K562 (cell line): ENCODE results near the gene SORCS2. TPM values are rescaled to one million over a fixed set of nuclear protein-coding genes. Genes with fewer than 3 reads are reported as not detected.
A peak's percentile ranks its signal among the peaks of the same experiment; 100 is the strongest.

Source experiments
- ATAC-seq: fragments of 200-7000 bp; cut with Tn5 transposase; 3 replicates; pipeline ENCODE4 v1.9.1; 2020; ENCODE audit warnings: moderate library complexity
- BruUV-seq: library from RNA; stranded (reverse); fragments of 400-500 nt; replicated peaks from 2 replicates; lab custom pipeline; 2021; lab: Mats Ljungman, UMichigan
- CTCF ChIA-PET: fragments of 300-600 bp; formaldehyde crosslinking; extraction: SDS; loops from one replicate; lab custom pipeline; 2021; ENCODE audit warnings: low intra/inter-chr PET ratio; lab: Yijun Ruan, JAX
- POLR2A ChIA-PET: fragments of 300-600, 350-650 bp; sonication (Branson Sonifier 250); formaldehyde crosslinking; extraction: SDS; loops from one replicate; lab custom pipeline; 2021; ENCODE audit warnings: antibody characterized with exemption, inconsistent platforms; lab: Yijun Ruan, JAX
- DNase-seq, 4 experiments: peaks; one replicate each; pipeline versions ENCODE4 v3.0.0 to v3.0.0-alpha.2; 2011 to 2018; ENCODE audit warnings: low spot score in 3 of 4, mixed read lengths in 3 of 4; ENCODE audit errors: extremely low read depth in 1 of 4
- FAIRE-seq: peaks from 2 replicates; lab custom pipeline; 2011; peaks lifted over from hg19 to GRCh38; lab: Jason Lieb, UNC
- H2AFZ ChIP-seq: 2 replicates; pipeline ENCODE4 v1.6.0; 2011; ENCODE audit warnings: low read depth, low read length, control low read depth, inconsistent platforms
- H3K27ac ChIP-seq: fragments of 200-600 bp; 3 replicates; pipeline ENCODE4 v1.8.0; 2011; ENCODE audit warnings: low read depth, mild to moderate bottlenecking, control low read depth, inconsistent platforms, low read length, moderate library complexity, mixed read lengths; ENCODE audit errors: extremely low read depth
- H3K27me3 ChIP-seq, 2 experiments: fragments of 300-600 bp in 1 of 2; 2 replicates in 1 of 2; 3 replicates in 1 of 2; pipeline versions ENCODE4 v1.6.0 to v1.8.0; 2011; ENCODE audit warnings: inconsistent platforms in 2 of 2, low read length in 2 of 2, mild to moderate bottlenecking in 1 of 2, mixed read lengths in 1 of 2, moderate library complexity in 1 of 2; ENCODE audit not compliant: control insufficient read depth in 2 of 2, insufficient read depth in 2 of 2
- H3K36me3 ChIP-seq: fragments of 300-600 bp; 3 replicates; pipeline ENCODE4 v1.8.0; 2011; ENCODE audit warnings: mild to moderate bottlenecking, low read length, inconsistent platforms; ENCODE audit not compliant: control insufficient read depth, insufficient read depth
- H3K4me1 ChIP-seq, 2 experiments: fragments of 200-600 bp in 1 of 2; replicated peaks in 1 of 2; 2 replicates in 1 of 2; 3 replicates in 1 of 2; pipeline versions ENCODE4 v1.5.1 to v1.8.0; 2011; ENCODE audit warnings: inconsistent platforms in 2 of 2, low read length in 2 of 2, mild to moderate bottlenecking in 1 of 2, mixed read lengths in 1 of 2, moderate library complexity in 1 of 2; ENCODE audit not compliant: control insufficient read depth in 2 of 2, insufficient read depth in 2 of 2
- H3K4me2 ChIP-seq: 2 replicates; pipeline ENCODE4 v1.6.1; 2011; ENCODE audit warnings: low read length, control low read depth, inconsistent platforms, mixed read lengths; ENCODE audit not compliant: insufficient read depth
- H3K4me3 ChIP-seq: fragments of 200-600 bp; sonication (generic), shearing (Covaris generic); 2 replicates; pipeline ENCODE4 v1.5.1; 2016; ENCODE audit warnings: control low read depth, inconsistent platforms
- H3K79me2 ChIP-seq: fragments of 200-600 bp; 3 replicates; pipeline ENCODE4 v1.8.0; 2011; ENCODE audit warnings: low read length, inconsistent platforms; ENCODE audit not compliant: control insufficient read depth, insufficient read depth
- H3K9ac ChIP-seq, 2 experiments: 2 replicates each; pipeline versions ENCODE4 v1.6.0 to v1.6.1; 2011; ENCODE audit warnings: low read depth in 2 of 2, low read length in 2 of 2, control low read depth in 1 of 2, inconsistent platforms in 1 of 2, mild to moderate bottlenecking in 1 of 2, mixed read lengths in 1 of 2; ENCODE audit not compliant: insufficient read depth in 1 of 2
- H3K9me1 ChIP-seq: one replicate; pipeline ENCODE4 v1.6.0; 2011; ENCODE audit warnings: inconsistent platforms, mild to moderate bottlenecking, low read length, moderate library complexity; ENCODE audit not compliant: control insufficient read depth, insufficient read depth
- H3K9me3 ChIP-seq: replicated peaks from 2 replicates; pipeline ENCODE4 v1.5.1; 2011; ENCODE audit warnings: low read depth, low read length, inconsistent platforms; ENCODE audit not compliant: control insufficient read depth, insufficient read depth
- H4K20me1 ChIP-seq: replicated peaks from 2 replicates; pipeline ENCODE4 v1.6.1; 2011; ENCODE audit warnings: low read length, inconsistent platforms, mixed read lengths; ENCODE audit not compliant: control insufficient read depth, insufficient read depth
- CTCF ChIP-seq, 3 experiments: IDR thresholded peaks in 2 of 3; conservative IDR thresholded peaks in 1 of 3; 2 replicates each; pipeline ENCODE4 v1.5.1; 2011 to 2012; ENCODE audit warnings: low read length in 3 of 3, mild to moderate bottlenecking in 3 of 3, control low read depth in 2 of 3, improper control_type of control experiment in 1 of 3, inconsistent platforms in 1 of 3, low read depth in 1 of 3, mixed read lengths in 1 of 3, moderate library complexity in 1 of 3; ENCODE audit not compliant: insufficient read depth in 2 of 3
- E2F6 ChIP-seq, 2 experiments: IDR thresholded peaks; 2 replicates each; pipeline ENCODE4 v1.6.1; 2011; ENCODE audit warnings: borderline replicate concordance in 1 of 2, control low read depth in 1 of 2, low read depth in 1 of 2, low read length in 1 of 2, mild to moderate bottlenecking in 1 of 2, mixed read lengths in 1 of 2, moderate library complexity in 1 of 2; ENCODE audit not compliant: insufficient read depth in 1 of 2, insufficient read length in 1 of 2, poor library complexity in 1 of 2, severe bottlenecking in 1 of 2; ENCODE audit errors: extremely low read depth in 1 of 2
- ETS2 ChIP-seq: IDR thresholded peaks from 2 replicates; pipeline ENCODE4 v1.6.1; 2016; ENCODE audit warnings: borderline replicate concordance, missing genetic modification characterization, mild to moderate bottlenecking, moderate library complexity, missing compliant biosample characterization; ENCODE audit not compliant: poor library complexity, severe bottlenecking
- ETV1 ChIP-seq: fragments of 450-650 bp; conservative IDR thresholded peaks from 2 replicates; pipeline ENCODE4 v1.6.1; 2016; ENCODE audit warnings: missing genetic modification characterization, control low read depth, low read depth, missing compliant biosample characterization
- GABPA ChIP-seq: fragments of 200-800 bp; sonication (Bioruptor generic); conservative IDR thresholded peaks from 2 replicates; pipeline ENCODE4 v1.6.1; 2016; ENCODE audit warnings: low read depth, missing genetic modification characterization, missing compliant biosample characterization
- LEF1 ChIP-seq: fragments of 450-650 bp; IDR thresholded peaks from 2 replicates; pipeline ENCODE4 v1.6.1; 2016; ENCODE audit warnings: mild to moderate bottlenecking
- ZNF785 ChIP-seq: fragments of 250-450 bp; sonication (Bioruptor Pico); IDR thresholded peaks from 2 replicates; pipeline ENCODE4 v1.4.0; 2020; ENCODE audit warnings: mild to moderate bottlenecking
- WGBS: fragments of 100-300 bp; shearing (Covaris generic); methylation state at CpG from one replicate; pipeline ENCODE4 v1.1.6; 2016; ENCODE audit warnings: low coverage, mixed read lengths; ENCODE audit not compliant: insufficient coverage; ENCODE audit errors: missing lambda C conversion rate; 5-methylcytosine and 5-hydroxymethylcytosine counted together
- in situ Hi-C: fragments of 300-500 bp; cut with MboI; formaldehyde crosslinking; loops from 4 replicates; pipeline ENCODE4 v1.15.0; 2018; ENCODE audit warnings: inconsistent platforms, mixed read lengths
- intact Hi-C: fragments of 100-400 bp; cut with micrococcal nuclease; formaldehyde crosslinking; loops from 2 replicates; pipeline ENCODE4 v1.14.2; 2022
- polyA plus RNA-seq, 8 experiments: library from polyadenylated mRNA; depleted of rRNA in 4 of 8; stranded (reverse) in 5 of 8; unstranded in 3 of 8; fragments of >200 nt; fragmentation: Nextera tagmentation in 2 of 8; fragmentation: Illumina TruSeq in 1 of 8; extraction: Ambion mirVana in 2 of 8; extraction: Trizol in 1 of 8; gene quantifications; 2 replicates each; pipeline versions ENCODE4 v1.2.1 to v1.2.3, GENCODE V29; 2011 to 2014; ENCODE audit warnings: inconsistent platforms in 1 of 8, missing spikeins in 1 of 8
- total RNA-seq, 7 experiments: library from RNA; depleted of rRNA in 6 of 7; stranded (reverse); fragments of >200 nt in 6 of 7; fragmentation: Illumina TruSeq in 2 of 7; extraction: Trizol in 2 of 7; gene quantifications; 2 replicates each; pipeline versions ENCODE4 v1.2.1 to v1.2.3, GENCODE V29; 2011 to 2021; ENCODE audit warnings: low replicate concordance in 1 of 7

SORCS2 gene
- total and polyA plus RNA-seq, 9 of the 15 experiments (the other 6 are each of a cell fraction or from before 2014, with no cell fraction given) = not detected

GRCh38 chr4:7155590-7156071 is 36.7 kb upstream of the SORCS2 start (continued):
- TF ChIP-seq GABPA (tag) (no peak), ETV1 (no peak; the same call in 1 of the 2 replicates), LEF1 (no peak), CTCF (IDR thresholded peaks at IDR 0.05 in 2 of 3, conservative IDR thresholded peaks at IDR 0.05 in 1 of 3; ENCODE audit: insufficient read depth in 2 of 3, low read depth in 1 of 3, low read length in 3 of 3) (no peak), ZNF785 (CRISPR knock-in tag) (no peak)
- TF ChIP-seq, all 486 proteins: peak for 12

GRCh38 chr4:7156328-7156727 is 36.0 kb upstream of the SORCS2 start:
- Histone ChIP-seq H3K27ac (no peak overlapping the region), H3K4me2 (peak overlapping the region; percentile 37; the same call in 1 of the 2 replicates), H3K4me3 (no peak overlapping the region), H3K27me3 (peaks cover 34 to 72% of the 10 kb centered on the region in 2 experiments), H3K9me1 (no peaks in the 10 kb centered on the region), H3K9ac (no peak overlapping the region), H3K36me3 (no peaks in the 10 kb centered on the region), H3K4me1 (peaks cover 14 to 15% of the 10 kb centered on the region in 2 experiments; a peak in 3 of 5 replicates), H2AFZ (peak overlapping the region; percentile 78), H3K79me2 (no peaks in the 10 kb centered on the region), H4K20me1 (0 out of 2 replicates have a peak, but pooled peaks cover under 1% of the 10 kb centered on the region), H3K9me3 (no peaks in the 10 kb centered on the region)
- intact Hi-C loops = no loop called here
- ATAC-seq = peak; percentile 21
- TF ChIP-seq E2F6 (IDR thresholded peaks at IDR 0.05; ENCODE audit: borderline replicate concordance in 1 of 2, extremely low read depth in 1 of 2, insufficient read depth in 1 of 2, insufficient read length in 1 of 2, low read depth in 1 of 2, low read length in 1 of 2, poor library complexity in 1 of 2, severe bottlenecking in 1 of 2) = peak in 1 of 2 experiments; percentile 26
- TF ChIP-seq ETS2 (tag) = no peak
- in situ Hi-C loops = no loop called here
- no TSS peak for BruUV-seq
- ChIA-PET CTCF (interaction anchor here (0.6 kb wide), 1 partner anchor 254 kb away, joined by 4 read pairs; no protein-coding TSS in a partner anchor), POLR2A (interaction anchor here (0.6 kb wide), 1 partner anchor 75 kb away, joined by 3 read pairs; no protein-coding TSS in a partner anchor)
- WGBS = 9% methylated on average over 12 of the region's 12 CpGs
- peak; percentile 15 for FAIRE-seq
- DNase-seq = peak in 2 of 4 experiments; percentile 27 to 30
